NCI-H128 (cell line): ENCODE measurements around the gene CYSLTR2.
"Not testable (repeated sequence)": the region's sequence is repeated elsewhere in the genome, so short reads cannot be mapped to it uniquely, and the experiment has no call there.

Experiments used
- DNase-seq: peaks from one replicate; lab custom pipeline; 2025; ENCODE audit not compliant: unreplicated experiment; lab: John Stamatoyannopoulos, UW

The CYSLTR2 gene

GRCh38 chr13:48686636-48687210 lies 33.0 kb downstream of the CYSLTR2 start:
- DNase-seq = no peak

GRCh38 chr13:48687249-48687648 lies 33.5 kb downstream of the CYSLTR2 start:
- no peak for DNase-seq

GRCh38 chr13:48693998-48694397 lies 40.3 kb downstream of the CYSLTR2 start:
- DNase-seq = no peak

GRCh38 chr13:48695776-48696175 lies 42.0 kb downstream of the CYSLTR2 start:
- no peak for DNase-seq

- DNase-seq = not testable (repeated sequence)
Measured at GRCh38 chr13:48696676-48697075, 42.9 kb downstream of the CYSLTR2 start.

GRCh38 chr13:48707405-48707804 lies 53.7 kb downstream of the CYSLTR2 start:
- DNase-seq = no peak

GRCh38 chr13:48708764-48709163 lies 55.0 kb downstream of the CYSLTR2 start:
- no peak for DNase-seq

- no peak for DNase-seq
Measured at GRCh38 chr13:48709213-48709612, 55.5 kb downstream of the CYSLTR2 start.

GRCh38 chr13:48710160-48710559 lies 56.4 kb downstream of the CYSLTR2 start:
- no peak for DNase-seq

- no peak for DNase-seq
Measured at GRCh38 chr13:48712141-48712540, 58.4 kb downstream of the CYSLTR2 start.

GRCh38 chr13:48715977-48716376 lies 62.2 kb downstream of the CYSLTR2 start:
- no peak for DNase-seq

GRCh38 chr13:48720621-48721020 lies 66.9 kb downstream of the CYSLTR2 start:
- no peak for DNase-seq

- no peak for DNase-seq
Measured at GRCh38 chr13:48723168-48723567, 69.4 kb downstream of the CYSLTR2 start.

- no peak for DNase-seq
Measured at GRCh38 chr13:48725271-48725670, 71.5 kb downstream of the CYSLTR2 start.

- DNase-seq = no peak
Measured at GRCh38 chr13:48726711-48727110, 73.0 kb downstream of the CYSLTR2 start.

- no peak for DNase-seq
Measured at GRCh38 chr13:48727241-48728011, 73.7 kb downstream of the CYSLTR2 start.

GRCh38 chr13:48728226-48728625 lies 74.5 kb downstream of the CYSLTR2 start:
- DNase-seq = no peak

- DNase-seq = no peak
Measured at GRCh38 chr13:48728876-48729275, 75.1 kb downstream of the CYSLTR2 start.

- no peak for DNase-seq
Measured at GRCh38 chr13:48729856-48730255, 76.1 kb downstream of the CYSLTR2 start.

GRCh38 chr13:48731001-48731658 lies 77.4 kb downstream of the CYSLTR2 start:
- DNase-seq = no peak

GRCh38 chr13:48731957-48732569 lies 78.3 kb downstream of the CYSLTR2 start:
- no peak for DNase-seq
